ENCODE data around the gene SMCP. TPM values are rescaled to one million over a fixed set of nuclear protein-coding genes. Genes with fewer than 3 reads are reported as not detected.

Gene SMCP
- polyA plus RNA-seq, 2 of the 4 experiments (the other 2 are of a cell fraction), result not detected

GRCh38 chr1:152842556-152842955 is 35.6 kb upstream of the SMCP start, which contains the start of gene LCE6A:
Gene LCE6A (plus strand): TSS chr1:152842856. CDS start chr1:152843521, 665 bp downstream.
- Histone ChIP-seq H3K27ac (no peak within 1 kb of the TSS), H3K4me1 (no peaks in the 10 kb centered on the region), H3K9me3 (no peaks in the 10 kb centered on the region), H3K4me2 (no peak within 1 kb of the TSS), H3K4me3 (no peak within 1 kb of the TSS)
- no peak for TF ChIP-seq CHD4 (IDR thresholded peaks at IDR 0.05; ENCODE audit: borderline replicate concordance)
- TF ChIP-seq POLR2AphosphoS2 (conservative IDR thresholded peaks at IDR 0.05; ENCODE audit: low read length), result no peak
- no peak for TF ChIP-seq GATA3 (IDR thresholded peaks at IDR 0.05; ENCODE audit: borderline replicate concordance)
- TF ChIP-seq MAFK (IDR thresholded peaks at IDR 0.05; ENCODE audit: partially characterized antibody), result no peak
- TF ChIP-seq KDM5A (IDR thresholded peaks at IDR 0.05), result no peak
- TF ChIP-seq RNF2 (IDR thresholded peaks at IDR 0.05; ENCODE audit: borderline replicate concordance, low read depth), result no peak
- TF ChIP-seq ELK1 (IDR thresholded peaks at IDR 0.05; ENCODE audit: low read depth, low read length), result no peak
- no peak for TF ChIP-seq HDAC2 (IDR thresholded peaks at IDR 0.05)
- TF ChIP-seq, protein P1, sequence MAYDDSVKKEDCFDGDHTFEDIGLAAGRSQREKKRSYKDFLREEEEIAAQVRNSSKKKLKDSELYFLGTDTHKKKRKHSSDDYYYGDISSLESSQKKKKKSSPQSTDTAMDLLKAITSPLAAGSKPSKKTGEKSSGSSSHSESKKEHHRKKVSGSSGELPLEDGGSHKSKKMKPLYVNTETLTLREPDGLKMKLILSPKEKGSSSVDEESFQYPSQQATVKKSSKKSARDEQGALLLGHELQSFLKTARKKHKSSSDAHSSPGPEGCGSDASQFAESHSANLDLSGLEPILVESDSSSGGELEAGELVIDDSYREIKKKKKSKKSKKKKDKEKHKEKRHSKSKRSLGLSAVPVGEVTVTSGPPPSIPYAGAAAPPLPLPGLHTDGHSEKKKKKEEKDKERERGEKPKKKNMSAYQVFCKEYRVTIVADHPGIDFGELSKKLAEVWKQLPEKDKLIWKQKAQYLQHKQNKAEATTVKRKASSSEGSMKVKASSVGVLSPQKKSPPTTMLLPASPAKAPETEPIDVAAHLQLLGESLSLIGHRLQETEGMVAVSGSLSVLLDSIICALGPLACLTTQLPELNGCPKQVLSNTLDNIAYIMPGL (CRISPR knock-in tag; IDR thresholded peaks at IDR 0.05; ENCODE audit: borderline replicate concordance), result no peak
- TF ChIP-seq POLR2A (IDR thresholded peaks at IDR 0.05; ENCODE audit: low read length), result no peak
- TF ChIP-seq BHLHE40 (IDR thresholded peaks at IDR 0.05; ENCODE audit: low read depth, low read length), result no peak
- no peak for TF ChIP-seq MAZ (IDR thresholded peaks at IDR 0.05; ENCODE audit: borderline replicate concordance, low read depth, low read length)
- TF ChIP-seq KDM1A (IDR thresholded peaks at IDR 0.05; ENCODE audit: low read depth), result no peak
- ChIA-PET CTCF (interaction anchor here (0.6 to 1.1 kb wide), 3 partner anchors 28 to 247 kb away, joined by 4 to 6 read pairs (median 5); no protein-coding TSS in a partner anchor), POLR2A (no interaction called here)
- DNase-seq (ENCODE audit: low read depth in 1 of 2, low spot score in 1 of 2), result no peak
- no peak for ATAC-seq
- WGBS (ENCODE audit: missing lambda C conversion rate), result 19% methylated on average over 3 of the region's 3 CpGs
- no peak for FAIRE-seq

- Histone ChIP-seq H3K4me3 (no peak overlapping the region), H3K4me1 (no peaks in the 10 kb centered on the region), H3K9me3 (no peaks in the 10 kb centered on the region), H3K27ac (no peak overlapping the region), H3K4me2 (no peak overlapping the region)
- ChIA-PET POLR2A (no interaction called here), CTCF (interaction anchor here (0.7 to 2.3 kb wide), 5 partner anchors 9 to 70 kb away, joined by 3 to 9 read pairs (median 5); no protein-coding TSS in a partner anchor)
- 4% methylated on average over 2 of the region's 2 CpGs for WGBS (ENCODE audit: missing lambda C conversion rate)
- FAIRE-seq (no peak), DNase-seq (ENCODE audit: low read depth in 1 of 2, low spot score in 1 of 2) (no peak), ATAC-seq (no peak)
- no peak for TF ChIP-seq ELK1 (IDR thresholded peaks at IDR 0.05; ENCODE audit: low read depth, low read length)
- no peak for TF ChIP-seq MAZ (IDR thresholded peaks at IDR 0.05; ENCODE audit: borderline replicate concordance, low read depth, low read length)
- no peak for TF ChIP-seq ZC3H11A (IDR thresholded peaks at IDR 0.05)
- no peak for TF ChIP-seq CBX8 (IDR thresholded peaks at IDR 0.05)
- TF ChIP-seq HOXA7 (CRISPR knock-in tag; IDR thresholded peaks at IDR 0.05), result no peak
- no peak for TF ChIP-seq FOSL2 (IDR thresholded peaks at IDR 0.05)
- TF ChIP-seq FOSL2 (CRISPR knock-in tag; IDR thresholded peaks at IDR 0.05), result no peak
- TF ChIP-seq, protein P2, sequence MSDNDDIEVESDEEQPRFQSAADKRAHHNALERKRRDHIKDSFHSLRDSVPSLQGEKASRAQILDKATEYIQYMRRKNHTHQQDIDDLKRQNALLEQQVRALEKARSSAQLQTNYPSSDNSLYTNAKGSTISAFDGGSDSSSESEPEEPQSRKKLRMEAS (IDR thresholded peaks at IDR 0.05), result no peak
- TF ChIP-seq FOSB (CRISPR knock-in tag; IDR thresholded peaks at IDR 0.05), result no peak
- no peak for TF ChIP-seq ESRRA (IDR thresholded peaks at IDR 0.05; ENCODE audit: borderline replicate concordance, low read length)
- TF ChIP-seq, protein P1 (CRISPR knock-in tag; IDR thresholded peaks at IDR 0.05; ENCODE audit: borderline replicate concordance), result no peak
- TF ChIP-seq BHLHE40 (IDR thresholded peaks at IDR 0.05; ENCODE audit: low read depth, low read length), result no peak
- TF ChIP-seq TP53 (CRISPR knock-in tag; IDR thresholded peaks at IDR 0.05), result no peak
- TF ChIP-seq HES2 (IDR thresholded peaks at IDR 0.05), result no peak
Measured at GRCh38 chr1:152855661-152856060, 22.5 kb upstream of the SMCP start.

Measured in A549 (cell line).